PC-9 (cell line): ENCODE measurements around the gene PGP. TPM values are rescaled to one million over a fixed set of nuclear protein-coding genes. Genes with fewer than 3 reads are reported as not detected.
A peak's percentile ranks its signal among the peaks of the same experiment; 100 is the strongest.

ENCODE experiments used
- BruUV-seq: library from RNA; stranded (reverse); fragments of 400-500 nt; replicated peaks from 2 replicates; lab custom pipeline; 2021; lab: Mats Ljungman, UMichigan
- CTCF ChIA-PET: fragments of 300-600 bp; sonication (Branson Sonifier 250); formaldehyde crosslinking; loops from one replicate; lab custom pipeline; 2022; ENCODE audit warnings: antibody characterized with exemption; lab: Charles Lee
- POLR2A ChIA-PET: fragments of 300-600 bp; sonication (Branson Sonifier 250); formaldehyde crosslinking; loops from one replicate; lab custom pipeline; 2022; ENCODE audit warnings: antibody characterized with exemption; ENCODE audit not compliant: unreplicated experiment; lab: Charles Lee
- DNase-seq, 2 experiments: peaks; one replicate each; pipeline versions ENCODE4 v3.0.0 to v3.0.0-alpha.2; 2015 to 2022; ENCODE audit warnings: mixed read lengths in 1 of 2
- H2AFZ ChIP-seq: fragments of 200-600 bp; sonication (generic); 2 replicates; pipeline ENCODE4 v1.8.1; 2017; ENCODE audit warnings: antibody characterized with exemption
- H3F3A ChIP-seq: fragments of 200-600 bp; sonication (generic); 2 replicates; pipeline ENCODE4 v1.8.1; 2017; ENCODE audit warnings: antibody characterized with exemption, mild to moderate bottlenecking, low read depth; ENCODE audit not compliant: insufficient read depth
- H3K27ac ChIP-seq: fragments of 200-600 bp; sonication (generic); 2 replicates; pipeline ENCODE4 v1.6.1; 2016; ENCODE audit warnings: mixed run types
- H3K27me3 ChIP-seq: fragments of 200-600 bp; sonication (generic); 2 replicates; pipeline ENCODE4 v1.6.1; 2016; ENCODE audit warnings: low read depth, mixed run types; ENCODE audit not compliant: insufficient read depth
- H3K36me3 ChIP-seq: fragments of 200-600 bp; sonication (generic); 2 replicates; pipeline ENCODE4 v1.6.1; 2016; ENCODE audit warnings: low read depth, mixed run types
- H3K4me1 ChIP-seq: fragments of 200-600 bp; sonication (generic); replicated peaks from 2 replicates; pipeline ENCODE4 v1.6.1; 2016; ENCODE audit warnings: mixed run types; ENCODE audit not compliant: insufficient read depth
- H3K4me2 ChIP-seq: fragments of 200-600 bp; sonication (generic); 2 replicates; pipeline ENCODE4 v1.6.1; 2017; ENCODE audit warnings: mixed run types
- H3K4me3 ChIP-seq: fragments of 200-600 bp; sonication (generic); 2 replicates; pipeline ENCODE4 v1.6.1; 2016; ENCODE audit warnings: mixed run types
- H3K79me2 ChIP-seq: fragments of 200-600 bp; sonication (generic); 2 replicates; pipeline ENCODE4 v1.6.1; 2017; ENCODE audit warnings: low read depth, mixed run types
- H3K9me2 ChIP-seq: fragments of 200-600 bp; sonication (generic); 2 replicates; pipeline ENCODE4 v1.8.1; 2017; ENCODE audit warnings: mild to moderate bottlenecking; ENCODE audit not compliant: insufficient read depth
- H3K9me3 ChIP-seq: fragments of 200-600 bp; sonication (generic); 2 replicates; pipeline ENCODE4 v1.8.1; 2016; ENCODE audit warnings: low read depth; ENCODE audit not compliant: insufficient read depth
- H4K20me1 ChIP-seq: fragments of 200-600 bp; sonication (generic); 2 replicates; pipeline ENCODE4 v1.8.1; 2017; ENCODE audit not compliant: insufficient read depth
- EZH2 ChIP-seq: fragments of 200-600 bp; sonication (generic); IDR thresholded peaks from 2 replicates; pipeline ENCODE4 v1.8.0; 2017; ENCODE audit warnings: antibody characterized with exemption, low read depth
- intact Hi-C: fragments of 100-400 bp; cut with micrococcal nuclease; formaldehyde crosslinking; loops from one replicate; pipeline ENCODE4 v1.10.0; 2022; ENCODE audit not compliant: unreplicated experiment
- total RNA-seq: library from RNA; stranded (reverse); gene quantifications from 2 replicates; pipeline ENCODE4 v1.2.3, GENCODE V29; 2021
- TF ChIP-seq, protein P1 (sequence below): fragments of 200-600 bp; sonication (generic); conservative IDR thresholded peaks from 2 replicates; pipeline ENCODE4 v1.6.1; 2017; ENCODE audit warnings: mixed run types, antibody characterized with exemption, mild to moderate bottlenecking, moderate library complexity

Gene PGP
- total RNA-seq, 1 experiment from 2014 or later, result 23.4 TPM

GRCh38 chr16:2167068-2167638 lies 47.5 kb downstream of the PGP start:
- Histone ChIP-seq H2AFZ (no peak overlapping the region), H4K20me1 (peaks cover 39% of the 10 kb centered on the region), H3K9me2 (no peaks in the 10 kb centered on the region), H3K27ac (no peak overlapping the region), H3K4me3 (no peak overlapping the region), H3F3A (peaks cover 27% of the 10 kb centered on the region), H3K4me1 (peaks cover 31% of the 10 kb centered on the region), H3K36me3 (0 out of 2 replicates have a peak, but pooled peaks cover 9% of the 10 kb centered on the region), H3K79me2 (peaks cover 37% of the 10 kb centered on the region), H3K27me3 (no peaks in the 10 kb centered on the region), H3K9me3 (no peaks in the 10 kb centered on the region), H3K4me2 (no peak overlapping the region)
- no peak for DNase-seq
- ChIA-PET POLR2A (interaction anchor here (0.7 kb wide), 1 partner anchor 300 kb away, joined by 3 read pairs; no protein-coding TSS in a partner anchor), CTCF (no interaction called here)
- intact Hi-C loops, result no loop called here
- TF ChIP-seq EZH2, result no peak
- TF ChIP-seq, protein P1, sequence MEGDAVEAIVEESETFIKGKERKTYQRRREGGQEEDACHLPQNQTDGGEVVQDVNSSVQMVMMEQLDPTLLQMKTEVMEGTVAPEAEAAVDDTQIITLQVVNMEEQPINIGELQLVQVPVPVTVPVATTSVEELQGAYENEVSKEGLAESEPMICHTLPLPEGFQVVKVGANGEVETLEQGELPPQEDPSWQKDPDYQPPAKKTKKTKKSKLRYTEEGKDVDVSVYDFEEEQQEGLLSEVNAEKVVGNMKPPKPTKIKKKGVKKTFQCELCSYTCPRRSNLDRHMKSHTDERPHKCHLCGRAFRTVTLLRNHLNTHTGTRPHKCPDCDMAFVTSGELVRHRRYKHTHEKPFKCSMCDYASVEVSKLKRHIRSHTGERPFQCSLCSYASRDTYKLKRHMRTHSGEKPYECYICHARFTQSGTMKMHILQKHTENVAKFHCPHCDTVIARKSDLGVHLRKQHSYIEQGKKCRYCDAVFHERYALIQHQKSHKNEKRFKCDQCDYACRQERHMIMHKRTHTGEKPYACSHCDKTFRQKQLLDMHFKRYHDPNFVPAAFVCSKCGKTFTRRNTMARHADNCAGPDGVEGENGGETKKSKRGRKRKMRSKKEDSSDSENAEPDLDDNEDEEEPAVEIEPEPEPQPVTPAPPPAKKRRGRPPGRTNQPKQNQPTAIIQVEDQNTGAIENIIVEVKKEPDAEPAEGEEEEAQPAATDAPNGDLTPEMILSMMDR, result no peak
- BruUV-seq, result no TSS peak

DNA sequence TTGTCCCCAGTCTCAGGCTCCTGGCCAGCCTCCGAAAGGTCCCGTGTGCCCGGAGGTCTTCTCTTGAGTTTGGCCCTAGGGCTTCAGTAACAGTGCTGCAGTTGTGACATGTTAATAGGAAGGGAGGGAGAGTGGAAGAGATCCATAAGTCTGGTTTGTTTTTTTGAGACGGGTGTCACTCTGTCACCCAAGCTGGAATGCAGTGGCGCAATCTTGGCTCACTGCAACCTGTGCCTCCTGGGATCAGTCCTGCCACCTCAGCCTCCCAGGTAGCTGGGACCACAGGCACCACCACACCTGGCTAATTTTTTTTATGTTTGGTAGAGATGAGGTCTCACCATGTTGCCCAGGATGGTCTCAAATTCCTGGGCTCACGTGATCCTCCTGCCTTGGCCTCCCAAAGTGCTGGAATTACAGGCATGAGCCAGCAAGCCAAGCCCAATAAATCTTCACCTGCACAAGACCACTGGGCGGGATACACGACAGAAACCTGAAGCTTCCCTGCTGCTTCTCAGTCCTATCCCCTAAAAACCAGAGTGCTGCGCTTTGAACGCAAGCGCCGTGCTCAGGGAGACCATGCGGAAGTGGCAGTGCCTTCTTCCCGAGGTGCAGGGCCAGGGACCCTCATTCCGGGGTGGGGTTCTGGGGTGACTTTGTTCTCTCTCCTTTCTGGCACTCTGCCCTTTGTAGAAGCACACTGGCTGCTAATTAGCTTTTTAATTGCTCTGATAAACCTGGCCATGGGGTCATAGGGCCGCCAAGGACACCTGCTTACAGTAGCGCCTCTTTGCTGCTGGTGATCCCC lies 48.2 kb downstream of the PGP start:
- Histone ChIP-seq H3K4me3 (no peak overlapping the region), H3K9me2 (no peaks in the 10 kb centered on the region), H3F3A (peaks cover 34% of the 10 kb centered on the region), H2AFZ (no peak overlapping the region), H4K20me1 (peaks cover 44% of the 10 kb centered on the region), H3K9me3 (no peaks in the 10 kb centered on the region), H3K27me3 (no peaks in the 10 kb centered on the region), H3K27ac (no peak overlapping the region), H3K4me1 (peaks cover 38% of the 10 kb centered on the region), H3K36me3 (0 out of 2 replicates have a peak, but pooled peaks cover 9% of the 10 kb centered on the region), H3K4me2 (no peak overlapping the region), H3K79me2 (peaks cover 44% of the 10 kb centered on the region)
- peak in 1 of 2 experiments; percentile 56 for DNase-seq
- no TSS peak for BruUV-seq
- TF ChIP-seq EZH2, result no peak
- TF ChIP-seq, protein P1, result no peak
- intact Hi-C loops, result no loop called here
- POLR2A ChIA-PET, result interaction anchor here (0.7 kb wide), 1 partner anchor 301 kb away, joined by 3 read pairs; no protein-coding TSS in a partner anchor
- CTCF ChIA-PET, result no interaction called here

DNA sequence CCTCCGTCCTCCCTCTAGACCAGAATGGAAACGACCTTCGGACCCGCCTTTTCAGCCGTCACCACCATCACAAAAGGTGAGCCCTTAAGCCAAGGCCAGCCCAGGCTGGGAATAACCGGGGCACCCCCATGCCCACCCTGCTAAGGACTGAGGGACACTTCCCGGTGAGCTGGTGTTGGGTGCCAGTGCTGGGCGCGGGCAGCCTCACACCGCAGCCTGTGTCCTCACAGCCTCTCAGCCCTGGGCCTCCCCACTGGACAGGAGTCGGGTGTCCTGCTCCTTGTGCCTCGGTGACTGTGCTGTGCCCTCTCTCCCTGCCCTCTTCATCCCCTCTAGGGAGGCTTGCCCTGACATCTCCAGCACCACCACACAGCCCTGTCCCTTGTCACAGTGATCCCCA lies 48.8 kb downstream of the PGP start:
- no peak overlapping the region for H3K4me2 ChIP-seq
- peaks cover 36% of the 10 kb centered on the region for H3F3A ChIP-seq
- no peak for DNase-seq
- POLR2A ChIA-PET, result no interaction called here
- peaks cover 48% of the 10 kb centered on the region for H4K20me1 ChIP-seq
- TF ChIP-seq, protein P1, result no peak
- no peak for TF ChIP-seq EZH2
- peaks cover 49% of the 10 kb centered on the region for H3K79me2 ChIP-seq
- CTCF ChIA-PET, result no interaction called here
- no peaks in the 10 kb centered on the region for H3K27me3 ChIP-seq
- no peaks in the 10 kb centered on the region for H3K9me3 ChIP-seq
- H3K36me3 ChIP-seq, result 0 out of 2 replicates have a peak, but pooled peaks cover 9% of the 10 kb centered on the region
- H3K9me2 ChIP-seq, result no peaks in the 10 kb centered on the region
- peaks cover 41% of the 10 kb centered on the region for H3K4me1 ChIP-seq
- H3K4me3 ChIP-seq, result no peak overlapping the region
- intact Hi-C loops, result no loop called here
- no TSS peak for BruUV-seq
- H3K27ac ChIP-seq, result no peak overlapping the region
- no peak overlapping the region for H2AFZ ChIP-seq
